GM12878 (cell line): ENCODE data around the gene RUFY2.

Experiments used
- ATF3 ChIP-seq: IDR thresholded peaks from 2 replicates; pipeline ENCODE4 v1.6.1; 2011; ENCODE audit warnings: low read depth, mild to moderate bottlenecking, low read length, moderate library complexity, borderline replicate concordance; ENCODE audit errors: extremely low read depth
- CTCF ChIP-seq, 3 experiments: IDR thresholded peaks in 2 of 3; conservative IDR thresholded peaks in 1 of 3; 2 replicates each; pipeline ENCODE4 v1.5.1; 2011; ENCODE audit warnings: low read depth in 3 of 3, low read length in 3 of 3, mild to moderate bottlenecking in 3 of 3, control low read depth in 2 of 3, moderate library complexity in 2 of 3, inconsistent platforms in 1 of 3, mixed read lengths in 1 of 3; ENCODE audit not compliant: control insufficient read depth in 2 of 3, insufficient read depth in 1 of 3; ENCODE audit errors: extremely low read depth in 1 of 3
- MYC ChIP-seq: IDR thresholded peaks from 2 replicates; pipeline ENCODE4 v1.6.1; 2011; ENCODE audit warnings: mild to moderate bottlenecking, low read length, moderate library complexity, inconsistent platforms; ENCODE audit not compliant: insufficient read depth, insufficient replicate concordance, insufficient read length, severe bottlenecking
- NR2C1 ChIP-seq: fragments of 450-650 bp; IDR thresholded peaks from 2 replicates; pipeline ENCODE4 v1.6.1; 2017; ENCODE audit warnings: antibody characterized with exemption, mild to moderate bottlenecking, moderate library complexity
- NR2C2 ChIP-seq: IDR thresholded peaks from 2 replicates; pipeline ENCODE4 v1.6.1; 2011; ENCODE audit warnings: borderline replicate concordance, low read depth; ENCODE audit not compliant: control insufficient read depth, insufficient read length
- POLR2AphosphoS5 ChIP-seq: IDR thresholded peaks from 2 replicates; pipeline ENCODE4 v1.6.1; 2011; ENCODE audit warnings: mild to moderate bottlenecking, low read length, inconsistent platforms
- YY1 ChIP-seq: IDR thresholded peaks from 2 replicates; pipeline ENCODE4 v1.6.1; 2011; ENCODE audit warnings: low read depth, mild to moderate bottlenecking, low read length
- ZBED1 ChIP-seq: IDR thresholded peaks from 2 replicates; pipeline ENCODE4 v1.6.1; 2016; ENCODE audit warnings: borderline replicate concordance

- TF ChIP-seq NR2C2 (no peak), MYC (no peak), YY1 (no peak), ATF3 (no peak), POLR2AphosphoS5 (no peak), ZBED1 (no peak), NR2C1 (no peak), CTCF (IDR thresholded peaks at IDR 0.05 in 2 of 3, conservative IDR thresholded peaks at IDR 0.05 in 1 of 3; ENCODE audit: control insufficient read depth in 2 of 3, extremely low read depth in 1 of 3, insufficient read depth in 1 of 3, low read depth in 3 of 3, low read length in 3 of 3) (no peak)
These were observed 72.2 kb downstream of the RUFY2 start for GRCh38 chr10:68334672-68335467.
